K562 (cell line): ENCODE measurements around the gene CNOT4. TPM values are rescaled to one million over a fixed set of nuclear protein-coding genes. Genes with fewer than 3 reads are reported as not detected.

Experiments
- CAMTA2 ChIP-seq: fragments of 250-450 bp; sonication (Bioruptor Pico); conservative IDR thresholded peaks from 2 replicates; pipeline ENCODE4 v1.5.1; 2022
- EZH2 ChIP-seq: IDR thresholded peaks from 2 replicates; pipeline ENCODE4 v1.6.1; 2012; ENCODE audit warnings: low read depth, mild to moderate bottlenecking, inconsistent platforms, low read length, borderline replicate concordance
- HLTF ChIP-seq: fragments of 450-650 bp; IDR thresholded peaks from 2 replicates; pipeline ENCODE4 v1.6.1; 2016
- JUND ChIP-seq, 2 experiments: IDR thresholded peaks; 2 replicates in 1 of 2; 3 replicates in 1 of 2; pipeline ENCODE4 v1.6.1; 2011; ENCODE audit warnings: borderline replicate concordance in 2 of 2, low read depth in 2 of 2, low read length in 2 of 2, improper control_type of control experiment in 1 of 2, missing biosample characterization in 1 of 2, missing genetic modification characterization in 1 of 2, missing genetic modification reagents in 1 of 2
- MXI1 ChIP-seq: IDR thresholded peaks from 2 replicates; pipeline ENCODE4 v1.6.1; 2011; ENCODE audit warnings: low read depth, mild to moderate bottlenecking, improper control_type of control experiment, low read length
- NELFE ChIP-seq: IDR thresholded peaks from 2 replicates; pipeline ENCODE4 v1.6.1; 2011; ENCODE audit warnings: mild to moderate bottlenecking; ENCODE audit not compliant: insufficient read depth, insufficient read length
- NFRKB ChIP-seq: fragments of 450-650 bp; IDR thresholded peaks from 2 replicates; pipeline ENCODE4 v1.6.1; 2016; ENCODE audit warnings: low read depth
- PHF21A ChIP-seq: fragments of 450-650 bp; IDR thresholded peaks from 2 replicates; pipeline ENCODE4 v1.6.1; 2017; ENCODE audit warnings: low read depth, borderline replicate concordance
- PTBP1 ChIP-seq: fragments of 200-400 bp; formaldehyde crosslinking; IDR thresholded peaks from 2 replicates; pipeline ENCODE4 v1.6.1; 2017; ENCODE audit warnings: low read depth, low read length
- SIRT6 ChIP-seq: IDR thresholded peaks from one replicate; pipeline ENCODE4 v1.6.1; 2012; ENCODE audit warnings: low read depth, mild to moderate bottlenecking, control low read depth, inconsistent platforms, low read length, moderate library complexity
- SMARCC2 ChIP-seq: fragments of 450-650 bp; IDR thresholded peaks from 2 replicates; pipeline ENCODE4 v1.6.1; 2017; ENCODE audit warnings: antibody characterized with exemption, moderate library complexity, mild to moderate bottlenecking, low read depth
- STAT6 ChIP-seq: sonication (generic); formaldehyde crosslinking; IDR thresholded peaks from 2 replicates; pipeline ENCODE4 v1.8.1; 2023; ENCODE audit warnings: mild to moderate bottlenecking, missing genetic modification reagents
- TFAM ChIP-seq: fragments of 250-450 bp; sonication (Bioruptor Pico); conservative IDR thresholded peaks from 2 replicates; pipeline ENCODE4 v1.5.0; 2021; ENCODE audit warnings: mild to moderate bottlenecking, moderate library complexity
- VEZF1 ChIP-seq: fragments of 200-800 bp; sonication (Bioruptor generic); IDR thresholded peaks from 2 replicates; pipeline ENCODE4 v1.6.1; 2017; ENCODE audit warnings: missing genetic modification characterization, missing compliant biosample characterization
- ZBTB33 ChIP-seq: sonication (generic); formaldehyde crosslinking; IDR thresholded peaks from 2 replicates; pipeline ENCODE4 v1.8.1; 2023; ENCODE audit warnings: mild to moderate bottlenecking, missing genetic modification reagents
- ZBTB49 ChIP-seq: sonication (generic); formaldehyde crosslinking; IDR thresholded peaks from 2 replicates; pipeline ENCODE4 v1.8.0; 2022; ENCODE audit warnings: missing genetic modification reagents, mild to moderate bottlenecking, borderline replicate concordance
- ZKSCAN1 ChIP-seq: fragments of 150-350 bp; IDR thresholded peaks from 2 replicates; pipeline ENCODE4 v1.6.1; 2016; ENCODE audit warnings: low read depth, low read length
- ZNF324 ChIP-seq: fragments of 250-450 bp; sonication (Bioruptor Pico); IDR thresholded peaks from 2 replicates; pipeline ENCODE4 v1.4.0; 2020; ENCODE audit warnings: mild to moderate bottlenecking
- ZNF507 ChIP-seq: conservative IDR thresholded peaks from 2 replicates; pipeline ENCODE4 v1.6.1; 2017; ENCODE audit warnings: missing genetic modification characterization, missing compliant biosample characterization
- polyA plus RNA-seq, 8 experiments: library from polyadenylated mRNA; depleted of rRNA in 4 of 8; stranded (reverse) in 5 of 8; unstranded in 3 of 8; fragments of >200 nt; fragmentation: Nextera tagmentation in 2 of 8; fragmentation: Illumina TruSeq in 1 of 8; extraction: Ambion mirVana in 2 of 8; extraction: Trizol in 1 of 8; gene quantifications; 2 replicates each; pipeline versions ENCODE4 v1.2.1 to v1.2.3, GENCODE V29; 2011 to 2014; ENCODE audit warnings: inconsistent platforms in 1 of 8, missing spikeins in 1 of 8
- total RNA-seq, 7 experiments: library from RNA; depleted of rRNA in 6 of 7; stranded (reverse); fragments of >200 nt in 6 of 7; fragmentation: Illumina TruSeq in 2 of 7; extraction: Trizol in 2 of 7; gene quantifications; 2 replicates each; pipeline versions ENCODE4 v1.2.1 to v1.2.3, GENCODE V29; 2011 to 2021; ENCODE audit warnings: low replicate concordance in 1 of 7

The CNOT4 gene
- total and polyA plus RNA-seq, 9 of the 15 experiments (the other 6 are each of a cell fraction or from before 2014, with no cell fraction given), result 8.6 to 24.1 (median 15.4) TPM

GRCh38 chr7:135509839-135510591 is at the start of gene CNOT4 (continued):
- TF ChIP-seq ZNF324 (no peak), CAMTA2 (CRISPR knock-in tag) (no peak), TFAM (CRISPR knock-in tag) (no peak), PTBP1 (no peak), SMARCC2 (no peak), JUND (IDR thresholded peaks at IDR 0.05; ENCODE audit: borderline replicate concordance, low read depth, low read length) (peak; percentile 59; the same call in 1 of the 2 replicates), JUND (tag; IDR thresholded peaks at IDR 0.05; ENCODE audit: borderline replicate concordance, low read depth, low read length) (peak; percentile 23; the same call in 1 of the 3 replicates), VEZF1 (peak; percentile 97), ZBTB33 (CRISPR knock-in tag) (peak; percentile 68; the same call in 1 of the 2 replicates), SIRT6 (no peak), ZNF507 (no peak), NFRKB (peak; percentile 97), MXI1 (peak; percentile 98), EZH2 (no peak), HLTF (peak; percentile 21; the same call in 1 of the 2 replicates), STAT6 (CRISPR knock-in tag) (no peak), ZBTB49 (CRISPR knock-in tag) (no peak), ZKSCAN1 (no peak; the same call in none of the 2 replicates), PHF21A (no peak), NELFE (no peak)
